ENCODE results near the gene ATRN. TPM values are rescaled to one million over a fixed set of nuclear protein-coding genes. Genes with fewer than 3 reads are reported as not detected.

ATRN gene
- total RNA-seq, 2 experiments from 2014 or later = 8.8 to 9.1 TPM

DNA sequence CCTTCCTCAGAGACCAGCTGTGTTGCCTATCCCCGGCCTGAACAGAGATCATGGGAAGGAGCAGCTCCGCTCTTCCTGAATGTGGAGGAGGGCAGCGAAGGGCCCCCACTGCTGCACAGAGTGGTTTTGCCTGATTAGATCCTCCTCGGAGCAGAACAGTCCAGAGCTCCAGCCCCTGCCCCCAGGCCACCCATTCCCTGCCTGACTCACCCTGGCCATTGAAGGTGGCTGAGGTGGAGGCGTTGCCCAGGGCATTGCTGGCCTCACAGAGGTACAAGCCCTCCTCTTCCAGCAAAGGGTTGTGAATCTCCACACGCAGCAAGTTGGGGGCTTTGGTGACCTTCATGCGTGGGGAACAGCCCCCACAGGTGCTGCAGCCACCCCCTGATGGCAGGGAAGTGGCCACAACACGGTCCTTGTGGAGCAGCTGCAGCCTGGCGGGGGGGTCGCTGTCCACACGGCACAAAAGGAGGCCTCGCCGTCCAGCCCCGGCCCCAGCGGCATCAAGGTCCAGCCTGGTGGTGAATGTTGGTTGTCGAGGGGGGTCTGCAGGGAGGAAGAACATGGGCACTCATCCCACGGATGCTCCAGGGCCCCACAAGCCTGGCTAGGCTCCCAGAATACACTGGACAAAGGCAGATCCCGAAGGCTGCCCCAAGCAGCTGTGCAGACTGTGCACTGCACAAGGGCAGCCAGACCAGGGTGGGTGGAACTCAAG lies 226.9 kb downstream of the ATRN start:
- intact Hi-C loops (cut with DNase I, micrococcal nuclease) = no loop called here
- no peak overlapping the region for H3K4me3 Mint-ChIP-seq
- no peaks in the 10 kb centered on the region for H3K9me3 Mint-ChIP-seq
- no peaks in the 10 kb centered on the region for H3K27me3 Mint-ChIP-seq
- no peaks in the 10 kb centered on the region for H3K4me1 Mint-ChIP-seq (ENCODE audit: low read depth)
- no peak overlapping the region for H3K27ac Mint-ChIP-seq
- no peak for DNase-seq
- Histone ChIP-seq H3K27ac (ENCODE audit: low read depth in 1 of 2, low read length in 2 of 2) (no peak overlapping the region), H3K9me3 (ENCODE audit: control insufficient read depth in 1 of 2, insufficient read depth in 1 of 2, low read length in 2 of 2) (peaks cover 4 to 17% of the 10 kb centered on the region in 2 experiments), H3K4me1 (ENCODE audit: insufficient read depth, low read length) (no peaks in the 10 kb centered on the region), H3K4me3 (ENCODE audit: low read length) (no peak overlapping the region), H3K36me3 (ENCODE audit: insufficient read depth, low read length) (no peaks in the 10 kb centered on the region), H3K27me3 (ENCODE audit: control insufficient read depth in 1 of 2, insufficient read depth in 2 of 2, low read length in 2 of 2) (no peaks in the 10 kb centered on the region)
- no peaks in the 10 kb centered on the region for H3K36me3 Mint-ChIP-seq (ENCODE audit: low read depth)
- TF ChIP-seq, protein P1, sequence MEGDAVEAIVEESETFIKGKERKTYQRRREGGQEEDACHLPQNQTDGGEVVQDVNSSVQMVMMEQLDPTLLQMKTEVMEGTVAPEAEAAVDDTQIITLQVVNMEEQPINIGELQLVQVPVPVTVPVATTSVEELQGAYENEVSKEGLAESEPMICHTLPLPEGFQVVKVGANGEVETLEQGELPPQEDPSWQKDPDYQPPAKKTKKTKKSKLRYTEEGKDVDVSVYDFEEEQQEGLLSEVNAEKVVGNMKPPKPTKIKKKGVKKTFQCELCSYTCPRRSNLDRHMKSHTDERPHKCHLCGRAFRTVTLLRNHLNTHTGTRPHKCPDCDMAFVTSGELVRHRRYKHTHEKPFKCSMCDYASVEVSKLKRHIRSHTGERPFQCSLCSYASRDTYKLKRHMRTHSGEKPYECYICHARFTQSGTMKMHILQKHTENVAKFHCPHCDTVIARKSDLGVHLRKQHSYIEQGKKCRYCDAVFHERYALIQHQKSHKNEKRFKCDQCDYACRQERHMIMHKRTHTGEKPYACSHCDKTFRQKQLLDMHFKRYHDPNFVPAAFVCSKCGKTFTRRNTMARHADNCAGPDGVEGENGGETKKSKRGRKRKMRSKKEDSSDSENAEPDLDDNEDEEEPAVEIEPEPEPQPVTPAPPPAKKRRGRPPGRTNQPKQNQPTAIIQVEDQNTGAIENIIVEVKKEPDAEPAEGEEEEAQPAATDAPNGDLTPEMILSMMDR (IDR thresholded peaks at IDR 0.05) = no peak
- no peak for ATAC-seq (ENCODE audit: poor library complexity)
- ChIA-PET CTCF (no interaction called here), POLR2A (no interaction called here)

DNA sequence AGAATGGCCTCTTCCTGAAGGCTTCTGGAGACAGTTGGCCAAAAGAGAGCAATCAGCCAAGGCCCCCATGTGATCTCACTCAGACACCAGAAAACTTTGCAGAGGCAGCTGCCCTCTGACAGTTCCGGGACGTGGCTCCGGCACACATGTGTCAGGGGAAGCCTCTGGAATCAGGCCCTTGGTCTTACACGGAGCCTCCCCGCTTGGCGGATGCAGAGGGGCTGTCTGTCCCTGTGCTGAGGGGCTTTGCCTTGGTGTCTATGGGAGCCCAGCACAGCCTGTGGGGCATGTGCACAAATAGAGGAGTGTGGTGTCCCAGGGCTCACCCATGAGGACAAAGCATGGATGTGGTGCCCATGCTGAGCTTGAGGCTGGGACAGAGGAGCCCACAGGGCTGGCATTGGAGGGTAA lies 227.8 kb downstream of the ATRN start:
- H3K27me3 Mint-ChIP-seq = no peaks in the 10 kb centered on the region
- CTCF ChIA-PET = no interaction called here
- H3K4me3 ChIP-seq (ENCODE audit: low read length) = no peak overlapping the region

DNA sequence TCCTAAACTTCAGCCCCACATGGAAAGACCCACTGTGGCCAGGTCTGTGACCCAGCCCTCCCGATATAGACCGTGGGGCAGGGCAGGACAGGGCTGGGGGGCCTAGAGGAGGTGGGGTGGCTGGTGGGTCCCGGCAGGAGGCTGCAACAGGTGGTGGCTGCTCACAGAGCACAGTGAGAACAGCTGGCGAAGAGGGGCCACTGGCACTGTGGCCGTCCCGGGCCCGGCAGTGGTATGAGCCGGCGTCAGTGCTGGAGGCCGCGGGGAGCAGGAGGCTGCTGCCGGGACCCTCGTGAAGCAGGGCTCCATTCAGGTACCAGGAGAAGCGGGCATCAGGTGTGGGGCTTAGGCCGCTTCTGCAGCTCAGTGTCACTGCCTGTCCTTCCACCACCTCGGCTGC lies 228.2 kb downstream of the ATRN start:
- no peak overlapping the region for H3K4me3 ChIP-seq (ENCODE audit: low read length)
- H3K27ac ChIP-seq (ENCODE audit: low read depth in 1 of 2, low read length in 2 of 2) = no peak overlapping the region
- Mint-ChIP-seq H3K27ac (no peak overlapping the region), H3K27me3 (no peaks in the 10 kb centered on the region), H3K36me3 (ENCODE audit: low read depth) (no peaks in the 10 kb centered on the region), H3K4me1 (ENCODE audit: low read depth) (no peaks in the 10 kb centered on the region), H3K4me3 (no peak overlapping the region), H3K9me3 (no peaks in the 10 kb centered on the region)
- H3K27me3 ChIP-seq (ENCODE audit: control insufficient read depth in 1 of 2, insufficient read depth in 2 of 2, low read length in 2 of 2) = no peaks in the 10 kb centered on the region
- POLR2A ChIA-PET = interaction anchor here (0.9 kb wide), 1 partner anchor 79 kb away, joined by 3 read pairs; no protein-coding TSS in a partner anchor
- CTCF ChIA-PET = no interaction called here
- DNase-seq (no peak), ATAC-seq (ENCODE audit: poor library complexity) (no peak)
- peaks cover 4 to 17% of the 10 kb centered on the region in 2 experiments for H3K9me3 ChIP-seq (ENCODE audit: control insufficient read depth in 1 of 2, insufficient read depth in 1 of 2, low read length in 2 of 2)
- no peaks in the 10 kb centered on the region for H3K4me1 ChIP-seq (ENCODE audit: insufficient read depth, low read length)
- intact Hi-C loops (cut with DNase I, micrococcal nuclease) = no loop called here
- TF ChIP-seq, protein P1 (IDR thresholded peaks at IDR 0.05) = no peak
- no peaks in the 10 kb centered on the region for H3K36me3 ChIP-seq (ENCODE audit: insufficient read depth, low read length)

More for the DNA sequence above, 227.8 kb downstream of the ATRN start:
- TF ChIP-seq, protein P1 (IDR thresholded peaks at IDR 0.05) = no peak
- peaks cover 4 to 17% of the 10 kb centered on the region in 2 experiments for H3K9me3 ChIP-seq (ENCODE audit: control insufficient read depth in 1 of 2, insufficient read depth in 1 of 2, low read length in 2 of 2)
- H3K27ac ChIP-seq (ENCODE audit: low read depth in 1 of 2, low read length in 2 of 2) = no peak overlapping the region
- no peak overlapping the region for H3K4me3 Mint-ChIP-seq
- no peaks in the 10 kb centered on the region for H3K36me3 Mint-ChIP-seq (ENCODE audit: low read depth)
- intact Hi-C loops (cut with DNase I, micrococcal nuclease) = no loop called here
- no peaks in the 10 kb centered on the region for H3K36me3 ChIP-seq (ENCODE audit: insufficient read depth, low read length)
- no peak overlapping the region for H3K27ac Mint-ChIP-seq
- no peaks in the 10 kb centered on the region for H3K4me1 Mint-ChIP-seq (ENCODE audit: low read depth)
- no peaks in the 10 kb centered on the region for H3K9me3 Mint-ChIP-seq
- POLR2A ChIA-PET = no interaction called here
- H3K27me3 ChIP-seq (ENCODE audit: control insufficient read depth in 1 of 2, insufficient read depth in 2 of 2, low read length in 2 of 2) = no peaks in the 10 kb centered on the region
- ATAC-seq (ENCODE audit: poor library complexity) = no peak
- no peaks in the 10 kb centered on the region for H3K4me1 ChIP-seq (ENCODE audit: insufficient read depth, low read length)
- DNase-seq = no peak

Other genes starting within 250 kb of the ATRN start
- gene SLC4A11, start 231.8 kb upstream of the ATRN start, total RNA-seq = under 1 TPM; 0.08 to 0.60 TPM
- 1 to 10 TPM; 3.0 TPM for gene DNAAF9, start 63.3 kb upstream of the ATRN start, total RNA-seq
- gene GFRA4, start 192.4 kb downstream of the ATRN start, total RNA-seq = not detected
- not detected for gene ADAM33, start 211.0 kb downstream of the ATRN start, total RNA-seq
- under 1 TPM; 0.08 to 0.11 TPM for gene SIGLEC1, start 241.6 kb downstream of the ATRN start, total RNA-seq